DMS79 treated with DMSO at 0.1 percent for 48 hours (cell line): Measurements from ENCODE around the gene IGLL5.

Experiments used
- DNase-seq: peaks from one replicate; lab custom pipeline; 2025; lab: John Stamatoyannopoulos, UW

The IGLL5 gene

DNA sequence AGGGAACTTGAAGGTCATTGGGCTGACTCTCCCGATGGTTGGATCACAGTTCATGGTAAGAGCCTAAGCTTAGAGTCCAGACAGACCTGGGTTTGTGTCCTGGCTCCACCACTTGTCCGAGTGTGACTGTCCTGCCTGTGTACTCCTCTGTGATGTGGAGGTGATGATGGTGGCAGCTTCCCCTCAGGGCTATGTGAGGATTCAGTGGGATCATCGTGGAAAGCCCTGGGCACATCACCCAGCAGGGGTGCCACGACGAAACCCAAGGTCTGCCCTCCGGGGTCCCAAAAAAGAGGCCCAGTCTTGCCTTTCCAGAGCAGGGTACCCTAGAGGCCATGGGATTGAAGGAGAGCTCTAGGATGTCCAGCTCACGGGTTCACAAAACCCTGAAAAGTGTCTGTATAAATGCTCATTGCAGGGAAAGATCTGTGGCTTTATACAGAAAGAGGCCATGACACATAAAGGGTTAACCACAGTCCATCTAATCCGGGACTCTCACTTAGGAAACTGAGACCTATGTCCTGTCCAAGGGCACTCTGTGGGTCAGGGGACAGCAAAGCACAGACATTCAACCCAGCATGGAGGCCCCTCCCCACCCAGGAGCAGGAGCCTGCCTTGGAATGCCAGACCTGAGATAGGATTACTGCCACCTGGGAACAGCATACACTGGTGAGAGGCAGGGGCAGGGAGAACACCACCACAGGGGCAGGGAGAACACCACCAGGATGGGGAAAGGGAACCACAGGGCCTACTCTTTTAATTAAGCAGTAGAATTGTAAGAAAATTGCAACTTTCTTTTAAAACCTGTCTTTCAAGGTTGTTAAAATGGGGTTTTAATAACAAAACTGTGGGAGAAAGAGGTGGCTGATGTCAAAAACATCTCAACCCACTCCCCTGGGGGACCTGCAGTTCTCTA is 51.3 kb downstream of the IGLL5 start:
- DNase-seq: no peak

DNA sequence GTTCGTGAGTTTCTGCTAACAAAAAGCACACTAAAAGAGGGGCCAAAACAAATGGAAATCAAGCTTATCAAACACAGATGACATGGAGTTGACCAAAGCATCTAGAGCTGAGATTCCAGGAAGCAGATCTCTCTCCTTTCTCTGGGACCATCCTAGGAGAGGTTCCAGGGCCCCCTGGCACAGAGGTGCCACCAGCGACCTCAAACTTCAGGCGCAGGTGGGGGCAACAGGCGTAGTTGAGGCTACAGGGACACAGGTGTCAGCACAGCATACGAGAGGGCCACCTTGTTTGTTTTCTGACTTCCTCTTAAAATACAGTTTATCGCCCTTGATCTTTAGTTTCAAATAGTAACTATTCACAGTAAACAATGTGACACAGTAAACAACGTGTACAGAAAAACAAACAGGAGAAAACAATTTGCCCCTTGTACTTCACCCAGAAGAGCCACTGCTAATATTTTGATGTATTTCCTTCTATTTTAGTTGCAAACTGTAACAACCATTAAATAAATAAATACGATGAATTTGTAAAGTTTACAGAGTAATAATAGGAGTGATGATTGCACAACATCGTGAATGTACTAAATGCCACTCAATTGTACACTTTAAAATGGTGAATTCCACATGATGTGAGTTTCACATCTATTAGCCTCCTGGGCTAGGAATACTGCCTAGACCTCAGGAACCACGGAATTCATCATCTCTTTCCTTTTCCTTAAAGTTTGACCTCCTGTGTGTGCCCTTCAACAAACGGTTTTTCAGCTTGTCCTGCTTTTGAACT is 52.2 kb downstream of the IGLL5 start:
- DNase-seq: no peak

DNA sequence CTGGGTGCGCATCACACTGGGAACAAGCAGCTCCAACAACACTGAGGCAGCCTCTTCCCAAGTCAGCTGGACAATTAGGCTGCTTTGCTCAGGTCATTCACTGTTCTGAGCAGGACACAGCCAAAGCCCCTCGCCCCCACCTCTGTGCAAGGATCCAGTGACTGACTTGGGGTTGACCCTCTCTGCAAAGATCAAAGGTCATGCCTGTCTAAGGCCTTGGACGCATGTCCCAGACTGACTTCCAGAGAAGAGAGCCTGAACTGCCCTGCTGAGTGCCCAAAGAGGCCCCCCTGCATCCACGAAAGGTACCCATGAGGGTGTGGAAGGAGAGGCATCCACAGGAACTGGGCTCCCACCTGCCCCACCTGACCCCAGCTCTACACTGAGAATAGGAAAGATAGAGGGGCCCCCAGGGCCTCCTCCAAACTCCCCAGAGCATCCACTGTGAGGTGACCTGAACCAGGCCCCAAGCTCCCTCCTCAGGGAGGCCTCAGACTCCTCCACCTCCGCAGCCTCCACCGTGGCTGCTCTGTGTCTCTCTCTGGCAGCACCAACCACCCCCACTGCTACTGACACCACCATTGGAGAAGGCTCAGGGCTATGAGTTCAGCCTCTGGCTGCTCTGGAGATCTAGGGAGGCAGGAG is 53.5 kb downstream of the IGLL5 start:
- DNase-seq: no peak

DNA sequence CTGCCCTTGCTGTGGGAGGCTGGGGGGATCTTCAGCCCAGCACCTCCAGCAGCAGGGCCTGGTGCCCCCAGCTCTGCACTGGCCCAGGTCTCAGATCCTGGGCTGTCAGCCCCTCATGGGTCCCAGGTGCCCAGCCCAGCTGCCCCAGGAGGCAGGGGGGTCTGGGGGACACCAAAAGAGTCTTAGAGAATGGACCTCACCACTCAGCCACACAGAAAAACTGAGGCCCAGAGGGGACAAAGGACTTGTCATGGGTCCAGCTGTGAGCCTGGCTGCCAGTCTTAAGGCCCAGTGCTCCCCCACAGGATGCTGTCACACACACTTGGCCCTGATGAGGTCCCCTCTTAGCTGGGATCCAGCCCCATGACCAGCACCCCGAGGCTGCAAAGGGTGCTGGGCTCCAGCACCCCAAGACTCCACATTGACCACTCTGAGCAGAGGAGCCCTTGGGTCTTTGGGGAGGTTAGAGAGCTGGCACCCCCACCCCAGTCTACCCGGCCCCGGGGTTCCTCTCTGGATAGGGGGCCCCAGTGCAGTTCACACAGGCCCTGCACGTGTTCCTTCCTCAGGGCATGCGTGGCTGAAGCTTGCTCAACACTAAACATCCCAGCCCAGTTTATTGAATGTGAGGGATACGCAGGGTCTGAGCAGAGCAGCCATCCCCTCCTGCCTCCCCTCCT is 54.4 kb downstream of the IGLL5 start:
- no peak for DNase-seq

DNA sequence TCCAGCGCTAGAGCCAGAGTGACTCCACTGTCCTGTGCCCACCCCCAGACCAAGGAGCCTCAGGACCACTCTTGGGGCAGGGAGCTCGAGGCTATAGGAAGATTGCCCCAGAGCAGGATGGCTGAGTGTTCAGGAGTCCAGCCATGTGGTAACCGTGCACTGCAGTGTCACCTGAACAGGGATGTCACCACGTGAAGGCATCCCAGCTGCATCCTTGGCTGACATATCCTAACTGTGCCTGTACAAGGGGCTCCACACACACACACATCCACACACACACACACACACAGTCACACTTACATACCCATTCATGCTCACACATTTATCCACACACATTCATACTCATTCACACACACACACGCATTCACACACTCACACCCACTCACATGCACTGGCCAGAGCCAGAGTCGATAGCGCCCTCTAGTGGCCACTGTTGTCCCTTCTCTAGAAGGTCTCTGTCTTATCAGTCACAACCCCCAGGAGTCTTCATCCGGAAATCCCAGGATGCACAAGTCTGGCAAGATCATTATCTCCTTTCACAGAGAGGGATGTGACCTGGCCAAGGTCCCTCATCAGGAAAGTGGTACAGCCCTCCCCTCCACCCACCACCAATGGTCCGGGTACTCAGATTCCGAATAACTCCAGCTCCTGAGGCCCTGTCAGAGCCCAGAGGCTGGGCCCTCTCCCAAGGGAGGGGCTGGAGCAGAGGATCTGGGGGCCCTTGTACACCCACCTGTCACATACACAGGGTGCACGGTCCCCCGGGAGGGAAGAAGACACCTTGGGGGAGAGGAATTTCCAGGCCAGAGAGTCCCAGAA is 55.1 kb downstream of the IGLL5 start:
- DNase-seq: no peak

DNA sequence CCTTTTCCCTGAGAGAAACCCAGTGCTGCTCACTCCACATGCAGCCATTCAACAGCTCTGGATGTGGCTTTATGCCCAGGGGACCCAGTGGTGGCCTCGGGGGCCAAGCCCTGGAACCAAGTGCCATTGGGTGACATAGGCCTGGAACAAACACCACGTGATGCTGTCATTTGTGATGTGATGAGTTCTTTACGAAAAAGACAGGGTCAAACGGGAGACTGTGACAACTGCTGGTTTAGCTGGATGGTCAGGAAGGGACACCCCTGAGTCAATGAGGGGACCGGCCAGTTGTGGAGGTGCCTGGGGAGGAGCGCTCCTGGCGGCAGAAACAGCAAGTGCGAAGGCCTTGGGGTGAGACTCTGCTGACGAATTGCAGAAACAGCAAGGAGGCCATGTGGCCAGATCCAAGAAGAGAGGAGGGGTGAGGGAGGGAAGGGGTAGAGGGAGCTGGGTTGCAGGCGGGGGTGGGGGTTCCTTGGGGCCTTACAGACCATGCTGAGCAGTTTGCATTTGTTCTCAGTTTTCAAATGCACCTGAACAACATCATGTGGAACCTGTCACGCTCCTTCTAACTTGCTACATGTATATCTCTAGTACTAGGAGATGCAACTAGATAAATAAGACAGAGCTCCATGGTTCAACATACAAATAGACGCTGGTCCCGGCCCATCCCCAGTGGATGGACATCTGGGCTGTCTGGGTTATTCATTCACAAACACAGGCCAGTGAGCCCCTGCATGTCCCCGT is 56.1 kb downstream of the IGLL5 start:
- DNase-seq: no peak

DNA sequence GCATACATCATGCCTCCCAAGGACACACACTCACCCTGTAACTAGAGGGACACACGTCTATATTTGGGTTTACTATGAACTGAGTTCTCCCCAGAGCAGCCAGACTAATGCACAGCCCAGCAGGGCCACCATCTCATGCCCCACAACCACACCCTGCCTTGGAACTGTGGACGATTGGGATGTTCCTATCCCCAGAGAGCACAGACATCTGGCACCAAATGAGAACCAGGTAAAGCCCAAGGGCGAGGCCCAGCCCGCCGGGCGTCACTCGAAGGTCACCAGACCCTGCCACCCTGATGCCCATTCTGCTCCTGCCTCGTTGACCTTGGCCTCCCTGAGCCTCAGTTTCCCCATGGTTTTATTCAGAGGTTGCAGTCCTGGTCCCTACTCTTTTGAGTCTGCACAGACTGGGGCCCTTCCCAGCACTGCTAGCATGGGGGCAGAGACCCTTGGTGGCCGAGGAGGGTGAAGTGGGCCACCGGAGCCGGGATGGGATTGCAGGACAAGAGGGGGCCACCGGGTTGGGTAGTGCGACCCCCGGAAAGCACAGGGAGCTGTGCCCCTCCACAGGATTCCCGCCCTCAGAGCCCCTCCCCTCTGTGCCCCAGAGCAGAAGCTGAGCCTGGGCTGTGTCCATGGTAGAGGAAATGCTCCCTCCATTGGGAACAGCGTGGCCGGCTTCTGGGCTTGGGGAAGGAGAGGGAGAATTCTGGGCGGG is 56.8 kb downstream of the IGLL5 start:
- no peak for DNase-seq

DNA sequence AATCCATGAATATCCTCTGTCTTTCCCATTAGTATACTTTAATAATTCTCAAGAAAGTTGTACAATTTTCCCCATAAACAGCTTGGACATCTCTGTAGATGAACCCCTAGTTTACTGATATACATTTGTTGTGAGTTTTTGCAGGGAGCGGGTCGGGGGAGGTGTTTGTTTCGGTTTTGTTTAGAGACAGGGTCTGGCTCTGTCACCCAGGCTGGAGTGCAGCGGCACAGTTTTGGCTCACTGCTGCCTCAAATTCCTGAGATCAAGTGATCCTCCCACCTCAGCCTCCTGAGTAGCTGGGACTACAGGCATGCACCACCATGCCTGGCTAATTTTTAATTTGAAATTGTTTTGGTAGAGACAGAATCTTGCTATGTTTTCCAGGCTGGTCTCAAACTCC is 57.6 kb downstream of the IGLL5 start:
- no peak for DNase-seq
